Stimulated activated CD4-positive, alpha-beta T cell treated with anti-CD3 and anti-CD28 coated beads, Interleukin-2, amount 100 ng/mL, for 48 hours (primary cell): ENCODE results near the gene MED15.

ENCODE experiments used
- DNase-seq, 2 donors: peaks; one replicate each; pipeline ENCODE4 v3.0.0-alpha.2; 2020

Gene MED15

DNA sequence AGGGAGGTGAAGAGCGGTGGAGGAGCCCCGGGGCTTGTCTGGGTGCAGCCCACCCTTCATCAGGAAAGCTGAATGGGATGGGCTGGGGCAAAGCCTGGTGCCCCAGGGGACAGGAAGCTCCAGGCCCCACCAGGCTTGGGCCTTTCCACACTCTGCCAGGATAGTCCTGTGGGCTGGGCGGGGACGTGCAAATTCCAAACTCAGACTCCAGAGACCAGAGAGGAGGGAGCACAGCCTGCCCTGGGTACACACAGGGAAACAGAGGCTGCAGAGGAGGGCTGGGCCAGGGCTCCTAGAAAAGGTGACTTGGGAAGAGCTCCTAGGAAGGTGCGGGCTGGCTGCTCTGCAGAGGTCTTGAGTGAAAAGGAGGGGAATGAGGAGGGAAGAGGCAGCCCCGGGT lies 124.7 kb downstream of the MED15 start:
- DNase-seq = no peak

- no peak for DNase-seq
Observed at GRCh38 chr22:20632518-20632917, 125.1 kb downstream of the MED15 start.

DNA sequence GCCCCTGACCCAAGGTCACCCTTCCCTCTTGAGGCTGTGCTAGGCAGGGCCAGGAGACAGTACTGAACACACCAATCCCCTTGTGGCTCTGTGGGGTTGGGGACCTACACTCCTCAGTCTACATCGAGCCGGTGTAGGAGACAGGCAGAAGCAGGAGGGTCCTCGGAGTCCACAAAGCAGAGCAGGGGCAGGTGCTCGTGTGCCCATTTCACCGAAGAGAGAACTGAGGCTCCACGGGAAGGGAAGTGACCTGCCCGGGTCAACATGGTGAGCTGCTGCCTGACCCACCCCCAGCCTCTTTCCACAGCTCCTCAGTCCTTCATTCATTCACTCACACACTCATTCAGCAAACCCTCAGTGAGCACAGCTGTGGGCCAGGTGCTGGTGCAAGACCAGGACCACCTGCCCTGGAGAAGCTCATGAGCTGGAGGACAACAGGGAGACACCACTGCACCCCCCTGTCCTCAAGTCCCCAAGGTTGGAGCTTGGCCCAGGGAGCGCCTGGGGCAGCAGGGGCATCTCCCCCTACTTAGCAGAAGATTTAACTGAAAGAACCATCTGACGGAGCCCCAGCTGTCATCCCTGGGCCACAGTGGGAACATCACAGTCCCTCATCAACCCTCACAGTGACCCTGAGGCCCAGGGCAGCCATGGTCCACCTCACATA lies 127.3 kb downstream of the MED15 start:
- no peak for DNase-seq

GRCh38 chr22:20635227-20635591 lies 127.8 kb downstream of the MED15 start:
- no peak for DNase-seq

- no peak for DNase-seq
Observed at GRCh38 chr22:20636075-20636812, 128.8 kb downstream of the MED15 start.

GRCh38 chr22:20636945-20637344 lies 129.5 kb downstream of the MED15 start:
- DNase-seq = no peak
